Mammary epithelial cell (primary cell): ENCODE results near the gene ASCC3.

ENCODE experiments used
- CTCF ChIP-seq, 2 donors: IDR thresholded peaks in 1 of 2; conservative IDR thresholded peaks in 1 of 2; 2 replicates each; pipeline ENCODE4 v1.5.1; 2011 to 2012; ENCODE audit warnings: inconsistent platforms in 2 of 2, low read length in 2 of 2, mild to moderate bottlenecking in 2 of 2, control low read depth in 1 of 2, low read depth in 1 of 2; ENCODE audit not compliant: insufficient read depth in 1 of 2; ENCODE audit errors: extremely low read depth in 1 of 2
- EZH2 ChIP-seq: IDR thresholded peaks from 2 replicates; pipeline ENCODE4 v1.6.1; 2012; ENCODE audit warnings: low read length, inconsistent platforms, borderline replicate concordance

DNA sequence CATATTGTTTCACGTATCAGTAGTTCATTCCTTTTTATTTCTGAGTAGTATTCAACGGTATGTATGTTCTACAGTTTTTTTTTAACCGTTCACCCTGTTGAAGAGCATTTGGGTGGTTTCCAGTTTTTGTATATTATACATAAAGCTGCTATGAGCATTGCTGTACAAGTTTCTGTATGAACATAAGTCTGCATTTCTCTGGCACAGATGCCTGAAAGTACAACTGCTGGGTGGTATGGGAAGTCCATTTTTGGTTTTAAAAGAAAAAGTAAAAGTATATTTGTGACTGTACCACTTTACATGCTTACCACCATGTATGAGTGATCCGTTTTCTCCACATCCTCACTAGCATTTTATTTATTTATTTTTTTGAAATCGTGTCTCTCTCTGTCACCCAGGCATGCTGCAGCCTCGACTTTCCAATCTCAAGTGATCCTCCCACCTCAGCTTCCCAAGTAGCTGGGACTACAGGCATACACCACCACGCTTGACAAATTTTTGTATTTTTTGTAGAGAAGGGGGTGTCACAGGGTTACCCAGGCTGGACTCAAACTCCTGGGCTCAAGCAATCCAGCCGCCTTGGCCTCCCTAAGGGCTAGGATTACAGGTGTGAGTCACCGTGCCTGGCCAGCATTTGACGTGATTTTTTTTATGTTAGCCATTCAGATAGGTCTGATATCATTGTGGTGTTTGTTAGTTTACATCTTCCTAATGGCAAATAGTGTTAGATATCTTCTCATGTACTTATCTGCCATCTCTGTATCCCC lies 405.4 kb downstream of the ASCC3 start:
- TF ChIP-seq CTCF (conservative IDR thresholded peaks at IDR 0.05 in 1 of 2, IDR thresholded peaks at IDR 0.05 in 1 of 2; ENCODE audit: extremely low read depth in 1 of 2, insufficient read depth in 1 of 2, low read depth in 1 of 2, low read length in 2 of 2) (no peak), EZH2 (no peak)
